Panc1 (cell line): Measurements from ENCODE around the gene ARMC5. TPM values are rescaled to one million over a fixed set of nuclear protein-coding genes. Genes with fewer than 3 reads are reported as not detected.
A peak's percentile ranks its signal among the peaks of the same experiment; 100 is the strongest.

Source experiments
- ATAC-seq: fragments of 200-7000 bp; cut with Tn5 transposase; 2 replicates; pipeline ENCODE4 v1.9.1; 2020; ENCODE audit warnings: mild to moderate bottlenecking, moderate library complexity
- BruUV-seq: library from RNA; stranded (reverse); fragments of 400-500 nt; replicated peaks from 2 replicates; lab custom pipeline; 2021; lab: Mats Ljungman, UMichigan
- CTCF ChIA-PET: fragments of 300-600 bp; sonication (Branson Sonifier 250); formaldehyde crosslinking; loops from one replicate; lab custom pipeline; 2022; ENCODE audit warnings: antibody characterized with exemption; lab: Charles Lee
- POLR2A ChIA-PET: fragments of 300-600 bp; sonication (Branson Sonifier 250); formaldehyde crosslinking; loops from one replicate; lab custom pipeline; 2022; ENCODE audit warnings: antibody characterized with exemption; lab: Charles Lee
- DNase-seq: peaks from one replicate; pipeline ENCODE4 v3.0.0-alpha.2; 2010; ENCODE audit warnings: low read depth, low spot score
- H3K27ac ChIP-seq: 2 replicates; pipeline ENCODE4 v1.5.1; 2011; ENCODE audit warnings: mild to moderate bottlenecking, low read length, inconsistent platforms
- H3K27me3 ChIP-seq: fragments of 200-500 bp; sonication (Bioruptor generic); 2 replicates; pipeline ENCODE4 v1.6.0; 2014; ENCODE audit warnings: low read length, inconsistent platforms; ENCODE audit not compliant: control insufficient read depth, insufficient read depth
- H3K36me3 ChIP-seq: fragments of 200-500 bp; sonication (Bioruptor generic); 2 replicates; pipeline ENCODE4 v1.5.1; 2014; ENCODE audit warnings: inconsistent platforms, mild to moderate bottlenecking, low read length, moderate library complexity; ENCODE audit not compliant: control insufficient read depth, insufficient read depth
- H3K4me1 ChIP-seq: 2 replicates; pipeline ENCODE4 v1.5.1; 2011; ENCODE audit warnings: inconsistent platforms, mild to moderate bottlenecking, low read length, moderate library complexity; ENCODE audit not compliant: control insufficient read depth, insufficient read depth
- H3K4me3 ChIP-seq, 2 experiments: 2 replicates each; pipeline ENCODE4 v1.5.1; 2011 to 2012; ENCODE audit warnings: low read depth in 2 of 2, low read length in 2 of 2, mild to moderate bottlenecking in 2 of 2, inconsistent platforms in 1 of 2, moderate library complexity in 1 of 2
- H3K9me3 ChIP-seq: fragments of 200-500 bp; sonication (Bioruptor generic); 2 replicates; pipeline ENCODE4 v1.5.1; 2014; ENCODE audit warnings: low read depth, mild to moderate bottlenecking, inconsistent platforms, low read length, moderate library complexity; ENCODE audit not compliant: control insufficient read depth, insufficient read depth
- CTCF ChIP-seq: fragments of 450-650 bp; IDR thresholded peaks from 2 replicates; pipeline ENCODE4 v1.5.1; 2017; ENCODE audit warnings: mild to moderate bottlenecking
- POLR2AphosphoS5 ChIP-seq: IDR thresholded peaks from 2 replicates; pipeline ENCODE4 v1.6.1; 2012; ENCODE audit warnings: mild to moderate bottlenecking, low read depth, low read length, moderate library complexity
- REST ChIP-seq, 2 experiments: IDR thresholded peaks; 2 replicates each; pipeline ENCODE4 v1.6.1; 2011 to 2012; ENCODE audit warnings: low read depth in 2 of 2, control low read depth in 1 of 2, low read length in 1 of 2, mild to moderate bottlenecking in 1 of 2, moderate library complexity in 1 of 2; ENCODE audit not compliant: insufficient read depth in 1 of 2
- SIN3A ChIP-seq: IDR thresholded peaks from 2 replicates; pipeline ENCODE4 v1.6.1; 2012; ENCODE audit warnings: low read depth, mild to moderate bottlenecking, low read length, moderate library complexity, borderline replicate concordance; ENCODE audit not compliant: insufficient read depth
- TCF7L2 ChIP-seq: IDR thresholded peaks from 2 replicates; pipeline ENCODE4 v1.6.1; 2011; ENCODE audit warnings: mild to moderate bottlenecking, low read depth, low read length, inconsistent platforms
- in situ Hi-C: cut with HindIII; loops from 2 replicates; pipeline ENCODE4 v1.10.0; 2016; ENCODE audit warnings: low sequenced_read_pairs, low pct_unique_long_range_greater_than_20kb
- intact Hi-C: fragments of 100-400 bp; cut with micrococcal nuclease; formaldehyde crosslinking; loops from one replicate; pipeline ENCODE4 v1.10.0; 2022; ENCODE audit not compliant: unreplicated experiment
- total RNA-seq: library from RNA; stranded (reverse); gene quantifications from one replicate; pipeline ENCODE4 v1.2.1, GENCODE V29; 2021; ENCODE audit not compliant: unreplicated experiment

The ARMC5 gene
- total RNA-seq, 1 experiment from 2014 or later = 19.8 TPM

GRCh38 chr16:31476303-31477219 is 17.3 kb downstream of the ARMC5 start:
- no TSS peak for BruUV-seq
- ChIA-PET CTCF (interaction anchor here (1.5 kb wide), 1 partner anchor 16 kb away, joined by 6 read pairs; no protein-coding TSS in a partner anchor), POLR2A (no interaction called here)
- peaks cover 3% of the 10 kb centered on the region; the same call in 1 of the 2 replicates for H3K36me3 ChIP-seq
- ATAC-seq (peak; percentile 79), DNase-seq (no peak)
- H3K4me1 ChIP-seq = peaks cover 6% of the 10 kb centered on the region; the same call in 1 of the 2 replicates
- H3K4me3 ChIP-seq = peak overlapping the region; percentile 45 to 56
- no peaks in the 10 kb centered on the region for H3K9me3 ChIP-seq
- H3K27ac ChIP-seq = peak overlapping the region; percentile 60
- TF ChIP-seq SIN3A (no peak), POLR2AphosphoS5 (peak; percentile 36; the same call in 1 of the 2 replicates)
- H3K27me3 ChIP-seq = no peaks in the 10 kb centered on the region
- in situ Hi-C loops (no loop called here), intact Hi-C loops (loop anchor here (5.0 kb wide), 1 partner anchor 51 kb away; the partner anchor contains the start of gene AHSP)

- TF ChIP-seq CTCF (no peak), SIN3A (no peak), REST (IDR thresholded peaks at IDR 0.05; ENCODE audit: insufficient read depth in 1 of 2, low read depth in 2 of 2, low read length in 1 of 2) (no peak), POLR2AphosphoS5 (no peak), TCF7L2 (no peak)
- no TSS peak for BruUV-seq
- Histone ChIP-seq H3K4me1 (peaks cover 4% of the 10 kb centered on the region; the same call in 1 of the 2 replicates), H3K4me3 (peak overlapping the region; percentile 45 to 56), H3K9me3 (no peaks in the 10 kb centered on the region), H3K27ac (peak overlapping the region; percentile 7; the same call in 1 of the 2 replicates), H3K36me3 (peaks cover 3% of the 10 kb centered on the region; the same call in 1 of the 2 replicates), H3K27me3 (no peaks in the 10 kb centered on the region)
- DNase-seq = no peak
- in situ Hi-C loops = no loop called here
- peak; percentile 72 for ATAC-seq
- ChIA-PET CTCF (interaction anchor here (0.6 to 1.5 kb wide), 3 partner anchors 17 to 665 kb away, joined by 3 to 6 read pairs (median 4); no protein-coding TSS in a partner anchor), POLR2A (no interaction called here)
- intact Hi-C loops = loop anchor here (5.0 kb wide), 1 partner anchor 50 kb away; the partner anchor contains the start of gene AHSP
Observed at GRCh38 chr16:31477220-31478216, 18.2 kb downstream of the ARMC5 start.
